ENCODE data around the gene FARS2. TPM values are rescaled to one million over a fixed set of nuclear protein-coding genes. Genes with fewer than 3 reads are reported as not detected.

Gene FARS2
- total RNA-seq, 4 donors from 2014 or later = 16.4 to 26.1 (median 21.4) TPM

DNA sequence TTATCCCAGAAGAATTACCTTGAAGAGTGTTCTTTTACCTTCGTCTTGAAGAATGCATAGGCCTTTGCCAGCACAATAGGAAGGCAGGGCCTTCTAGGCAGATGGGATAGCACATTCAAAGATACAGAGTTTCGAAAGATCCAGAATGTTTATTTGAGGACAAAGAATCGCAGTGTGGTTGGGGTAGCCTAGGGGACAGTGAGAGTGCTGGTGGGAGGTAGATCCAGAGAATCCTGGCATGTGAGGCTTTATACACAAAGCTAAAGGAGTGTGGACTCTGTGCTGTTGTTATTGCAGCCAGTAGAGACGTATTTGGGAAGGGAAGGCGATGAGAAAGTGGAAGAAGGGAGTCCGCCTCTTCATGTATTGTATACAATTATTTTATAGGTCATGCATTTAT lies 186.6 kb downstream of the FARS2 start:
- 92 to 93% methylated on average over 6 of the region's 6 CpGs for WGBS, 2 donors
- H3K4me1 ChIP-seq = peaks cover 0 to 9% (median 0%) of the 10 kb centered on the region in 4 donors
- H3K27ac ChIP-seq = no peak overlapping the region
- DNase-seq (ENCODE audit: low spot score in 2 of 2) = no peak
- no peaks in the 10 kb centered on the region for H3K9me3 ChIP-seq
- no peak overlapping the region for H3K4me3 ChIP-seq
- H3K36me3 ChIP-seq = no peaks in the 10 kb centered on the region
- H3K27me3 ChIP-seq = no peaks in the 10 kb centered on the region
- TF ChIP-seq, protein P1, sequence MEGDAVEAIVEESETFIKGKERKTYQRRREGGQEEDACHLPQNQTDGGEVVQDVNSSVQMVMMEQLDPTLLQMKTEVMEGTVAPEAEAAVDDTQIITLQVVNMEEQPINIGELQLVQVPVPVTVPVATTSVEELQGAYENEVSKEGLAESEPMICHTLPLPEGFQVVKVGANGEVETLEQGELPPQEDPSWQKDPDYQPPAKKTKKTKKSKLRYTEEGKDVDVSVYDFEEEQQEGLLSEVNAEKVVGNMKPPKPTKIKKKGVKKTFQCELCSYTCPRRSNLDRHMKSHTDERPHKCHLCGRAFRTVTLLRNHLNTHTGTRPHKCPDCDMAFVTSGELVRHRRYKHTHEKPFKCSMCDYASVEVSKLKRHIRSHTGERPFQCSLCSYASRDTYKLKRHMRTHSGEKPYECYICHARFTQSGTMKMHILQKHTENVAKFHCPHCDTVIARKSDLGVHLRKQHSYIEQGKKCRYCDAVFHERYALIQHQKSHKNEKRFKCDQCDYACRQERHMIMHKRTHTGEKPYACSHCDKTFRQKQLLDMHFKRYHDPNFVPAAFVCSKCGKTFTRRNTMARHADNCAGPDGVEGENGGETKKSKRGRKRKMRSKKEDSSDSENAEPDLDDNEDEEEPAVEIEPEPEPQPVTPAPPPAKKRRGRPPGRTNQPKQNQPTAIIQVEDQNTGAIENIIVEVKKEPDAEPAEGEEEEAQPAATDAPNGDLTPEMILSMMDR (IDR thresholded peaks at IDR 0.05) = no peak
- TF ChIP-seq POLR2A (IDR thresholded peaks at IDR 0.05) (no peak), EP300 (IDR thresholded peaks at IDR 0.05) (no peak)

DNA sequence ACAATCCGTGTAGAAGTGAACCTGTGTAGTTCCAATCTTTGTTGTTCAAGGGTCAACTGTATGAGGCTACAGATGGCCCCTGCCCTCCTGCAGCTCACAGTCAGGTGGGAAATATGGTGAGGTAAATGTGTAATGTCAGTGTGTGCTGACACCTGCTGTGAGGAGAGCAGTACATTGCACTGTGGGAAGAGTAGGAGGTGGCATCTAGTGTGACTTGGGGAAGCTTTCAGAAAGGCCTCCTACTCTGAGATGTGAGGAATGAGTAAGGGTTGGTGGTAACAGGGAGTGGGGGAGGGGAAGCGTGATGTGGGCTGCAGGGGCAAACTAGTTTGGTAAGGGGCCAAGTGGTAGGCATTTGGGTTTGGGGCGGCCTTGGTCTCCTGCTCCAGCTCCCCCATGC lies 188.8 kb downstream of the FARS2 start:
- H3K27ac ChIP-seq = no peak overlapping the region
- H3K27me3 ChIP-seq = no peaks in the 10 kb centered on the region
- no peak for TF ChIP-seq EP300 (IDR thresholded peaks at IDR 0.05)
- TF ChIP-seq, protein P1 (IDR thresholded peaks at IDR 0.05) = no peak
- no peak for TF ChIP-seq POLR2A (IDR thresholded peaks at IDR 0.05)
- H3K4me1 ChIP-seq = no peaks in the 10 kb centered on the region
- no peak overlapping the region for H3K4me3 ChIP-seq
- WGBS, 2 donors = 97 to 98% methylated on average over 3 of the region's 3 CpGs
- no peak for DNase-seq (ENCODE audit: low spot score in 2 of 2)
- H3K9me3 ChIP-seq = no peaks in the 10 kb centered on the region
- no peaks in the 10 kb centered on the region for H3K36me3 ChIP-seq

DNA sequence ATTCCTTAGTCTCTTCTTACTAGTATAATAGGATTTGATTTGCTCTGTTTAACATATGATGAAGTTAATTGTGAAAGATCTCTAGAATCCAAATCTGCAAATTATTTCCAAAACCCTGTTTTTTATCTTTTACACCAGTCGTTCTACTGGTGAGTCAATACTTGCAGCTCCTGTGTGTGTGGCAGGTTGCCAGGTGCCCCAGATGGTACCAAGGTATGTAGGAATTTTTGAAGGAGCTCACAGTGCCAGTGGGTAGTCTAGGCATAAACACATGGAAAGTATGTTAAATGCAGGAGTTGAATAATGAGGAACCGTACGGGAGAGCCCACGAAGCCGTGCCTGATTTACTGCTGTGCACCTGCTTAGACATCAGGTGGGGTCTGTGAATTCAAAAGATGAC lies 192.2 kb downstream of the FARS2 start:
- TF ChIP-seq POLR2A (IDR thresholded peaks at IDR 0.05) (no peak), EP300 (IDR thresholded peaks at IDR 0.05) (no peak)
- TF ChIP-seq, protein P1 (IDR thresholded peaks at IDR 0.05) = no peak
- 87 to 89% methylated on average over 5 of the region's 5 CpGs for WGBS, 2 donors
- DNase-seq (ENCODE audit: low spot score in 2 of 2) = no peak
- Histone ChIP-seq H3K27ac (no peak overlapping the region), H3K9me3 (no peaks in the 10 kb centered on the region), H3K4me1 (peaks cover 0 to 13% (median 0%) of the 10 kb centered on the region in 4 donors), H3K36me3 (no peaks in the 10 kb centered on the region), H3K4me3 (no peak overlapping the region), H3K27me3 (no peaks in the 10 kb centered on the region)

DNA sequence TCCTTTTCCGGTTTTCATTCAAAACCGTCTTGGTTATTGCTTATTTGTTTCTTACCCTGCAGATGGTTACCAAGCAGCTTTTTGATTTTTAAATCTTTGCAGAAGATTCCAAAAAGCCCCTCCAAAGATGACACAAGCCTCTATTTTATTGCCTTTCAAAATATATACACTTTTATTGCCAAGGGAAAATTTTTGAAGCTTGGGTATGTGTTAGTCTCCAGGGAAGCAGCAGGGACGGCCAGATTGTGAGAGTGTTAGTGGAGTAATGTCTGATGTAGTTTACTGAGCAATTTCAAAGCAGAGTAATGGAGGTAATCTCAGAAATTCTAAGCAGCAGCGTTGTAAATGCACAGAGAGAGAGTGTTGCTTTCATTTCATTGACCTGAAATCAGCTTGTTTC lies 193.8 kb downstream of the FARS2 start:
- 57 to 66% methylated on average over 4 of the region's 4 CpGs for WGBS, 2 donors
- TF ChIP-seq, protein P1 (IDR thresholded peaks at IDR 0.05) = no peak
- H3K27ac ChIP-seq = no peak overlapping the region

DNA sequence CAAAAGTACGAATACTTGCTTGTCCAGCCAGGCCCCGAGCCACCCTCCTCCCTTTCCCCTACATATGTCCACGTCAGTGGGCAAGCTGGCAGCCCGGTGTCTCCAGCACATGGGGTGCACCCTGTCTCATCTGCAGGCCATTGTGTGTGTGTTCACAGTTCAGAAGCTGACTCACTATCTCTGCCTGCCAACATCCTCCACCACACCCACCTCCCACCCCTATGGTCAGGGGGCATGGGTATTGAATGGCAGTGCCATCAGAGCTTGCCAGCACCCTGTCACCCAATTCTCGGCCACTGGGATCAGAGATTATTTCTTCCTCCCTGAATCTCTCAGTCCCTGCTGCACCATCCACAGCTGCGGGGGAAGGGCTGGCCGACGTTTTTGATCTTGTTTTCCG lies 195.7 kb downstream of the FARS2 start:
- Histone ChIP-seq H3K27ac (peak overlapping the region in 1 of 4 donors; percentile 52), H3K27me3 (no peaks in the 10 kb centered on the region), H3K4me3 (no peak overlapping the region), H3K36me3 (no peaks in the 10 kb centered on the region), H3K4me1 (peaks cover 0 to 23% (median 0%) of the 10 kb centered on the region in 4 donors), H3K9me3 (peaks cover 0 to 5% (median 0%) of the 10 kb centered on the region in 4 donors)
- DNase-seq (ENCODE audit: low spot score in 2 of 2) = no peak
- WGBS, 2 donors = 53 to 69% methylated on average over 9 of the region's 9 CpGs
- peak in 1 of 2 donors; percentile 52 for TF ChIP-seq EP300 (IDR thresholded peaks at IDR 0.05)
- no peak for TF ChIP-seq POLR2A (IDR thresholded peaks at IDR 0.05)

More for the DNA sequence above, 193.8 kb downstream of the FARS2 start:
- no peak for DNase-seq (ENCODE audit: low spot score in 2 of 2)
- Histone ChIP-seq H3K36me3 (no peaks in the 10 kb centered on the region), H3K27me3 (no peaks in the 10 kb centered on the region), H3K4me1 (peaks cover 0 to 23% (median 0%) of the 10 kb centered on the region in 4 donors), H3K4me3 (no peak overlapping the region), H3K9me3 (no peaks in the 10 kb centered on the region)
